ENCODE measurements around the gene SLC6A11. TPM values are rescaled to one million over a fixed set of nuclear protein-coding genes. Genes with fewer than 3 reads are reported as not detected.

Gene SLC6A11
- total and polyA plus RNA-seq, 2 of the 13 experiments (the other 11 are each of a cell fraction or from before 2014, with no cell fraction given), result 17.9 to 34.5 TPM

DNA sequence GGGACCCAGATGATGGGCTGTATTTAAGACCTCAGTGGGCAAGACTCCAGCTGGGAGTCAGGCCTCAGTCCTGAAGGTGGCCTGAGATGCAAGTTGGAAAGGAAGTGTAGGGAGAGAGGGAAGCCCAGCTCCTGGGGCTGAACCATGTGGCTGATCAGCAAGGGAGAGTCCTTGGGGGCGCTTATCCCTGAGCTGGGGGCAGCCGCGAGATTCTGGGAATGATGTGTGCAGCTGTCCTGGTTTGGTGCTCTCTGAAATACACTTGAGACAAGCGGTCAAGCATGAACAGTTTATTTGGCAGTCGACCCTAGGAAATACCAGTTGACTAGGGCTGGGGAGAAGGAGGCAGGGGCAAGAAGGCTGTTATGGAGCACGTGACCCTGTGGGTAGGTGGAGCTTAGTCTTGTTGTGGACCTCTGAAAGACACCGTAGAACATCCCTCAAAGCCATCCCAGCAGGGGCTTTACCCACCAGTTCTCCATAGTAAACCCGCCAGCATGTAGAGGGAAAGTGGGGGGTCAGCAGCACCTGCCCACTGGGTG, 41.8 kb upstream of the SLC6A11 start (continued):
- TF ChIP-seq, protein P1, sequence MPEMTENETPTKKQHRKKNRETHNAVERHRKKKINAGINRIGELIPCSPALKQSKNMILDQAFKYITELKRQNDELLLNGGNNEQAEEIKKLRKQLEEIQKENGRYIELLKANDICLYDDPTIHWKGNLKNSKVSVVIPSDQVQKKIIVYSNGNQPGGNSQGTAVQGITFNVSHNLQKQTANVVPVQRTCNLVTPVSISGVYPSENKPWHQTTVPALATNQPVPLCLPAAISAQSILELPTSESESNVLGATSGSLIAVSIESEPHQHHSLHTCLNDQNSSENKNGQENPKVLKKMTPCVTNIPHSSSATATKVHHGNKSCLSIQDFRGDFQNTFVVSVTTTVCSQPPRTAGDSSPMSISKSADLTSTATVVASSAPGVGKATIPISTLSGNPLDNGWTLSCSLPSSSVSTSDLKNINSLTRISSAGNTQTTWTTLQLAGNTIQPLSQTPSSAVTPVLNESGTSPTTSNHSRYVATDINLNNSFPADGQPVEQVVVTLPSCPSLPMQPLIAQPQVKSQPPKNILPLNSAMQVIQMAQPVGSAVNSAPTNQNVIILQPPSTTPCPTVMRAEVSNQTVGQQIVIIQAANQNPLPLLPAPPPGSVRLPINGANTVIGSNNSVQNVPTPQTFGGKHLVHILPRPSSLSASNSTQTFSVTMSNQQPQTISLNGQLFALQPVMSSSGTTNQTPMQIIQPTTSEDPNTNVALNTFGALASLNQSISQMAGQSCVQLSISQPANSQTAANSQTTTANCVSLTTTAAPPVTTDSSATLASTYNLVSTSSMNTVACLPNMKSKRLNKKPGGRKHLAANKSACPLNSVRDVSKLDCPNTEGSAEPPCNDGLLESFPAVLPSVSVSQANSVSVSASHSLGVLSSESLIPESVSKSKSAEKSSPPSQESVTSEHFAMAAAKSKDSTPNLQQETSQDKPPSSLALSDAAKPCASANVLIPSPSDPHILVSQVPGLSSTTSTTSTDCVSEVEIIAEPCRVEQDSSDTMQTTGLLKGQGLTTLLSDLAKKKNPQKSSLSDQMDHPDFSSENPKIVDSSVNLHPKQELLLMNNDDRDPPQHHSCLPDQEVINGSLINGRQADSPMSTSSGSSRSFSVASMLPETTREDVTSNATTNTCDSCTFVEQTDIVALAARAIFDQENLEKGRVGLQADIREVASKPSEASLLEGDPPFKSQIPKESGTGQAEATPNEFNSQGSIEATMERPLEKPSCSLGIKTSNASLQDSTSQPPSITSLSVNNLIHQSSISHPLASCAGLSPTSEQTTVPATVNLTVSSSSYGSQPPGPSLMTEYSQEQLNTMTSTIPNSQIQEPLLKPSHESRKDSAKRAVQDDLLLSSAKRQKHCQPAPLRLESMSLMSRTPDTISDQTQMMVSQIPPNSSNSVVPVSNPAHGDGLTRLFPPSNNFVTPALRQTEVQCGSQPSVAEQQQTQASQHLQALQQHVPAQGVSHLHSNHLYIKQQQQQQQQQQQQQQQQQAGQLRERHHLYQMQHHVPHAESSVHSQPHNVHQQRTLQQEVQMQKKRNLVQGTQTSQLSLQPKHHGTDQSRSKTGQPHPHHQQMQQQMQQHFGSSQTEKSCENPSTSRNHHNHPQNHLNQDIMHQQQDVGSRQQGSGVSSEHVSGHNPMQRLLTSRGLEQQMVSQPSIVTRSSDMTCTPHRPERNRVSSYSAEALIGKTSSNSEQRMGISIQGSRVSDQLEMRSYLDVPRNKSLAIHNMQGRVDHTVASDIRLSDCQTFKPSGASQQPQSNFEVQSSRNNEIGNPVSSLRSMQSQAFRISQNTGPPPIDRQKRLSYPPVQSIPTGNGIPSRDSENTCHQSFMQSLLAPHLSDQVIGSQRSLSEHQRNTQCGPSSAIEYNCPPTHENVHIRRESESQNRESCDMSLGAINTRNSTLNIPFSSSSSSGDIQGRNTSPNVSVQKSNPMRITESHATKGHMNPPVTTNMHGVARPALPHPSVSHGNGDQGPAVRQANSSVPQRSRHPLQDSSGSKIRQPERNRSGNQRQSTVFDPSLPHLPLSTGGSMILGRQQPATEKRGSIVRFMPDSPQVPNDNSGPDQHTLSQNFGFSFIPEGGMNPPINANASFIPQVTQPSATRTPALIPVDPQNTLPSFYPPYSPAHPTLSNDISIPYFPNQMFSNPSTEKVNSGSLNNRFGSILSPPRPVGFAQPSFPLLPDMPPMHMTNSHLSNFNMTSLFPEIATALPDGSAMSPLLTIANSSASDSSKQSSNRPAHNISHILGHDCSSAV (CRISPR knock-in tag; IDR thresholded peaks at IDR 0.05; ENCODE audit: borderline replicate concordance), result no peak
- TF ChIP-seq, protein P2, sequence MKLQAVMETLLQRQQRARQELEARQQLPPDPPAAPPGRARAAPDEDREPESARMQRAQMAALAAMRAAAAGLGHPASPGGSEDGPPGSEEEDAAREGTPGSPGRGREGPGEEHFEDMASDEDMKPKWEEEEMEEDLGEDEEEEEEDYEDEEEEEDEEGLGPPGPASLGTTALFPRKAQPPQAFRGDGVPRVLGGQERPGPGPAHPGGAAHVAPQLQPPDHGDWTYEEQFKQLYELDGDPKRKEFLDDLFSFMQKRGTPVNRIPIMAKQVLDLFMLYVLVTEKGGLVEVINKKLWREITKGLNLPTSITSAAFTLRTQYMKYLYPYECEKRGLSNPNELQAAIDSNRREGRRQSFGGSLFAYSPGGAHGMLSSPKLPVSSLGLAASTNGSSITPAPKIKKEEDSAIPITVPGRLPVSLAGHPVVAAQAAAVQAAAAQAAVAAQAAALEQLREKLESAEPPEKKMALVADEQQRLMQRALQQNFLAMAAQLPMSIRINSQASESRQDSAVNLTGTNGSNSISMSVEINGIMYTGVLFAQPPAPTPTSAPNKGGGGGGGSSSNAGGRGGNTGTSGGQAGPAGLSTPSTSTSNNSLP (IDR thresholded peaks at IDR 0.05; ENCODE audit: low read depth, low read length), result no peak
- TF ChIP-seq, protein P3, sequence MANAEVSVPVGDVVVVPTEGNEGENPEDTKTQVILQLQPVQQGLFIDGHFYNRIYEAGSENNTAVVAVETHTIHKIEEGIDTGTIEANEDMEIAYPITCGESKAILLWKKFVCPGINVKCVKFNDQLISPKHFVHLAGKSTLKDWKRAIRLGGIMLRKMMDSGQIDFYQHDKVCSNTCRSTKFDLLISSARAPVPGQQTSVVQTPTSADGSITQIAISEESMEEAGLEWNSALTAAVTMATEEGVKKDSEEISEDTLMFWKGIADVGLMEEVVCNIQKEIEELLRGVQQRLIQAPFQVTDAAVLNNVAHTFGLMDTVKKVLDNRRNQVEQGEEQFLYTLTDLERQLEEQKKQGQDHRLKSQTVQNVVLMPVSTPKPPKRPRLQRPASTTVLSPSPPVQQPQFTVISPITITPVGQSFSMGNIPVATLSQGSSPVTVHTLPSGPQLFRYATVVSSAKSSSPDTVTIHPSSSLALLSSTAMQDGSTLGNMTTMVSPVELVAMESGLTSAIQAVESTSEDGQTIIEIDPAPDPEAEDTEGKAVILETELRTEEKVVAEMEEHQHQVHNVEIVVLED (CRISPR knock-in tag; IDR thresholded peaks at IDR 0.05; ENCODE audit: borderline replicate concordance), result no peak
- no peak for TF ChIP-seq ISL2 (CRISPR knock-in tag; IDR thresholded peaks at IDR 0.05)
- TF ChIP-seq, protein P4, sequence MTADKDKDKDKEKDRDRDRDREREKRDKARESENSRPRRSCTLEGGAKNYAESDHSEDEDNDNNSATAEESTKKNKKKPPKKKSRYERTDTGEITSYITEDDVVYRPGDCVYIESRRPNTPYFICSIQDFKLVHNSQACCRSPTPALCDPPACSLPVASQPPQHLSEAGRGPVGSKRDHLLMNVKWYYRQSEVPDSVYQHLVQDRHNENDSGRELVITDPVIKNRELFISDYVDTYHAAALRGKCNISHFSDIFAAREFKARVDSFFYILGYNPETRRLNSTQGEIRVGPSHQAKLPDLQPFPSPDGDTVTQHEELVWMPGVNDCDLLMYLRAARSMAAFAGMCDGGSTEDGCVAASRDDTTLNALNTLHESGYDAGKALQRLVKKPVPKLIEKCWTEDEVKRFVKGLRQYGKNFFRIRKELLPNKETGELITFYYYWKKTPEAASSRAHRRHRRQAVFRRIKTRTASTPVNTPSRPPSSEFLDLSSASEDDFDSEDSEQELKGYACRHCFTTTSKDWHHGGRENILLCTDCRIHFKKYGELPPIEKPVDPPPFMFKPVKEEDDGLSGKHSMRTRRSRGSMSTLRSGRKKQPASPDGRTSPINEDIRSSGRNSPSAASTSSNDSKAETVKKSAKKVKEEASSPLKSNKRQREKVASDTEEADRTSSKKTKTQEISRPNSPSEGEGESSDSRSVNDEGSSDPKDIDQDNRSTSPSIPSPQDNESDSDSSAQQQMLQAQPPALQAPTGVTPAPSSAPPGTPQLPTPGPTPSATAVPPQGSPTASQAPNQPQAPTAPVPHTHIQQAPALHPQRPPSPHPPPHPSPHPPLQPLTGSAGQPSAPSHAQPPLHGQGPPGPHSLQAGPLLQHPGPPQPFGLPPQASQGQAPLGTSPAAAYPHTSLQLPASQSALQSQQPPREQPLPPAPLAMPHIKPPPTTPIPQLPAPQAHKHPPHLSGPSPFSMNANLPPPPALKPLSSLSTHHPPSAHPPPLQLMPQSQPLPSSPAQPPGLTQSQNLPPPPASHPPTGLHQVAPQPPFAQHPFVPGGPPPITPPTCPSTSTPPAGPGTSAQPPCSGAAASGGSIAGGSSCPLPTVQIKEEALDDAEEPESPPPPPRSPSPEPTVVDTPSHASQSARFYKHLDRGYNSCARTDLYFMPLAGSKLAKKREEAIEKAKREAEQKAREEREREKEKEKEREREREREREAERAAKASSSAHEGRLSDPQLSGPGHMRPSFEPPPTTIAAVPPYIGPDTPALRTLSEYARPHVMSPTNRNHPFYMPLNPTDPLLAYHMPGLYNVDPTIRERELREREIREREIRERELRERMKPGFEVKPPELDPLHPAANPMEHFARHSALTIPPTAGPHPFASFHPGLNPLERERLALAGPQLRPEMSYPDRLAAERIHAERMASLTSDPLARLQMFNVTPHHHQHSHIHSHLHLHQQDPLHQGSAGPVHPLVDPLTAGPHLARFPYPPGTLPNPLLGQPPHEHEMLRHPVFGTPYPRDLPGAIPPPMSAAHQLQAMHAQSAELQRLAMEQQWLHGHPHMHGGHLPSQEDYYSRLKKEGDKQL (CRISPR knock-in tag; IDR thresholded peaks at IDR 0.05; ENCODE audit: low read depth), result no peak
- TF ChIP-seq, protein P5, sequence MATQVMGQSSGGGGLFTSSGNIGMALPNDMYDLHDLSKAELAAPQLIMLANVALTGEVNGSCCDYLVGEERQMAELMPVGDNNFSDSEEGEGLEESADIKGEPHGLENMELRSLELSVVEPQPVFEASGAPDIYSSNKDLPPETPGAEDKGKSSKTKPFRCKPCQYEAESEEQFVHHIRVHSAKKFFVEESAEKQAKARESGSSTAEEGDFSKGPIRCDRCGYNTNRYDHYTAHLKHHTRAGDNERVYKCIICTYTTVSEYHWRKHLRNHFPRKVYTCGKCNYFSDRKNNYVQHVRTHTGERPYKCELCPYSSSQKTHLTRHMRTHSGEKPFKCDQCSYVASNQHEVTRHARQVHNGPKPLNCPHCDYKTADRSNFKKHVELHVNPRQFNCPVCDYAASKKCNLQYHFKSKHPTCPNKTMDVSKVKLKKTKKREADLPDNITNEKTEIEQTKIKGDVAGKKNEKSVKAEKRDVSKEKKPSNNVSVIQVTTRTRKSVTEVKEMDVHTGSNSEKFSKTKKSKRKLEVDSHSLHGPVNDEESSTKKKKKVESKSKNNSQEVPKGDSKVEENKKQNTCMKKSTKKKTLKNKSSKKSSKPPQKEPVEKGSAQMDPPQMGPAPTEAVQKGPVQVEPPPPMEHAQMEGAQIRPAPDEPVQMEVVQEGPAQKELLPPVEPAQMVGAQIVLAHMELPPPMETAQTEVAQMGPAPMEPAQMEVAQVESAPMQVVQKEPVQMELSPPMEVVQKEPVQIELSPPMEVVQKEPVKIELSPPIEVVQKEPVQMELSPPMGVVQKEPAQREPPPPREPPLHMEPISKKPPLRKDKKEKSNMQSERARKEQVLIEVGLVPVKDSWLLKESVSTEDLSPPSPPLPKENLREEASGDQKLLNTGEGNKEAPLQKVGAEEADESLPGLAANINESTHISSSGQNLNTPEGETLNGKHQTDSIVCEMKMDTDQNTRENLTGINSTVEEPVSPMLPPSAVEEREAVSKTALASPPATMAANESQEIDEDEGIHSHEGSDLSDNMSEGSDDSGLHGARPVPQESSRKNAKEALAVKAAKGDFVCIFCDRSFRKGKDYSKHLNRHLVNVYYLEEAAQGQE (IDR thresholded peaks at IDR 0.05; ENCODE audit: borderline replicate concordance in 1 of 2, low read depth in 1 of 2, low read length in 2 of 2), result no peak

Measured in HepG2 (cell line).